BJ (cell line): Measurements from ENCODE around the gene ZNF593. TPM values are rescaled to one million over a fixed set of nuclear protein-coding genes. Genes with fewer than 3 reads are reported as not detected.
A peak's percentile ranks its signal among the peaks of the same experiment; 100 is the strongest.

Source experiments
- CTCF ChIA-PET: fragments of 350-600 bp; formaldehyde crosslinking; extraction: SDS; loops from one replicate; lab custom pipeline; 2021; ENCODE audit warnings: antibody characterized with exemption, inconsistent platforms; lab: Yijun Ruan, JAX
- POLR2A ChIA-PET: fragments of 300-600 bp; sonication (Branson Sonifier 250); formaldehyde crosslinking; extraction: SDS; loops from one replicate; lab custom pipeline; 2021; ENCODE audit warnings: antibody characterized with exemption; lab: Charles Lee
- DNase-seq: peaks from one replicate; pipeline ENCODE4 v3.0.0-alpha.2; 2011; ENCODE audit warnings: low read depth
- H3K27me3 ChIP-seq: 2 replicates; pipeline ENCODE4 v1.6.0; 2011; ENCODE audit warnings: low read length; ENCODE audit not compliant: control insufficient read depth, insufficient read depth
- H3K36me3 ChIP-seq: 2 replicates; pipeline ENCODE4 v1.5.1; 2011; ENCODE audit warnings: low read length; ENCODE audit not compliant: control insufficient read depth, insufficient read depth
- H3K4me3 ChIP-seq: 2 replicates; pipeline ENCODE4 v1.5.1; 2011; ENCODE audit warnings: low read depth, mild to moderate bottlenecking, control low read depth, low read length
- polyA minus RNA-seq: library from RNA; depleted of rRNA, polyadenylated mRNA; stranded (reverse); fragments of >200 nt; gene quantifications from 2 replicates; pipeline ENCODE4 v1.2.3, GENCODE V29; 2011; rRNA and poly(A)+ RNA removed
- polyA plus RNA-seq: library from polyadenylated mRNA; depleted of rRNA; stranded (reverse); fragments of >200 nt; gene quantifications from 2 replicates; pipeline ENCODE4 v1.2.3, GENCODE V29; 2011; rRNA removed
- TF ChIP-seq, protein P1 (sequence below): IDR thresholded peaks from 2 replicates; pipeline ENCODE4 v1.5.1; 2011; ENCODE audit warnings: low read depth, mild to moderate bottlenecking, control low read depth, inconsistent platforms, low read length, moderate library complexity; ENCODE audit not compliant: insufficient read depth

The ZNF593 gene
- polyA plus RNA-seq (26.3 and 30.2 TPM in 2 replicates), polyA minus RNA-seq (6.9 and 12.2 TPM in 2 replicates)

DNA sequence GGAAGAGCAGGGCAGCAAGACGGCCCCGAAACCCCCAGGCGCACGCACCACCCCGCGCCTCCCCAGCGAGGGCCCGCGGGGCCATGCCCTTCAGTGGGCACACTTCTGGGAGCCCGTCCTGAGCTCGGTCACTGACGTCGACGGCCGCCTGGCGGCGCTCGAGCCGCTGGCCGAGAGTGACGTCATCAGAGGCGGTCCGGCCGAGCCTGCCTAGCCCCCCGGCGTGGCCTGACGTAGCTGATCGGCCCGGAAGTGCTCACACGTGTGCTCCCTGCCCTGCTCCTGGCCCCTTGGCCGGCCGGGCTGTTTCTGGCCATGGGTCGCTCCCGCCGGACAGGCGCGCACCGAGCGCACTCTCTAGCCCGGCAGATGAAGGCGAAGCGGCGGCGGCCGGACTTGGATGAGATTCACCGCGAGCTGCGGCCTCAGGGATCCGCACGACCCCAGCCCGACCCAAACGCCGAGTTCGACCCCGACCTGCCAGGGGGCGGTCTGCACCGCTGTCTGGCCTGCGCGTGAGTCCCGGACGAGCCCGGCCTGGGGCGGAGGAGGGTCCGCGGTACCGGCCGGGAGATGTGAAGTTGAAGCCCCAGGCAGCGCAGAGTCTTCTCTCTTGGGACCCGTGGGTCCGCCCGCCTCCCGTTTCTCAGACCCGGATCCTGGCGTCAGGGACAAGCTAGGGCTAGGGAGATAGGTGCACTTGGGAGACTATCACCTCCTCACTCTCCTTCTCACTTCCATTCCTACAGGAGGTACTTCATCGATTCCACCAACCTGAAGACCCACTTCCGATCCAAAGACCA, at the start of gene ZNF593:
Gene ZNF593, plus strand, starts transcription at position 240 of the 803 bp plus-strand sequence. Its CDS starts 76 bp downstream, at position 316.
- Histone ChIP-seq H3K4me3 (peak within 1 kb of the TSS; percentile 58), H3K36me3 (no peaks in the 10 kb centered on the region; the same call in 1 of the 2 replicates), H3K27me3 (no peaks in the 10 kb centered on the region; the same call in 1 of the 2 replicates)
- CTCF ChIA-PET: interaction anchor here (0.6 to 4.8 kb wide), 44 partner anchors 9 to 698 kb away, joined by 3 to 25 read pairs (median 4); partner anchors contain the start of genes CD52, CEP85, CRYBG2 and PDIK1L
- TF ChIP-seq, protein P1, sequence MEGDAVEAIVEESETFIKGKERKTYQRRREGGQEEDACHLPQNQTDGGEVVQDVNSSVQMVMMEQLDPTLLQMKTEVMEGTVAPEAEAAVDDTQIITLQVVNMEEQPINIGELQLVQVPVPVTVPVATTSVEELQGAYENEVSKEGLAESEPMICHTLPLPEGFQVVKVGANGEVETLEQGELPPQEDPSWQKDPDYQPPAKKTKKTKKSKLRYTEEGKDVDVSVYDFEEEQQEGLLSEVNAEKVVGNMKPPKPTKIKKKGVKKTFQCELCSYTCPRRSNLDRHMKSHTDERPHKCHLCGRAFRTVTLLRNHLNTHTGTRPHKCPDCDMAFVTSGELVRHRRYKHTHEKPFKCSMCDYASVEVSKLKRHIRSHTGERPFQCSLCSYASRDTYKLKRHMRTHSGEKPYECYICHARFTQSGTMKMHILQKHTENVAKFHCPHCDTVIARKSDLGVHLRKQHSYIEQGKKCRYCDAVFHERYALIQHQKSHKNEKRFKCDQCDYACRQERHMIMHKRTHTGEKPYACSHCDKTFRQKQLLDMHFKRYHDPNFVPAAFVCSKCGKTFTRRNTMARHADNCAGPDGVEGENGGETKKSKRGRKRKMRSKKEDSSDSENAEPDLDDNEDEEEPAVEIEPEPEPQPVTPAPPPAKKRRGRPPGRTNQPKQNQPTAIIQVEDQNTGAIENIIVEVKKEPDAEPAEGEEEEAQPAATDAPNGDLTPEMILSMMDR: peak; percentile 93
- POLR2A ChIA-PET: no interaction called here
- DNase-seq: peak; percentile 28

DNA sequence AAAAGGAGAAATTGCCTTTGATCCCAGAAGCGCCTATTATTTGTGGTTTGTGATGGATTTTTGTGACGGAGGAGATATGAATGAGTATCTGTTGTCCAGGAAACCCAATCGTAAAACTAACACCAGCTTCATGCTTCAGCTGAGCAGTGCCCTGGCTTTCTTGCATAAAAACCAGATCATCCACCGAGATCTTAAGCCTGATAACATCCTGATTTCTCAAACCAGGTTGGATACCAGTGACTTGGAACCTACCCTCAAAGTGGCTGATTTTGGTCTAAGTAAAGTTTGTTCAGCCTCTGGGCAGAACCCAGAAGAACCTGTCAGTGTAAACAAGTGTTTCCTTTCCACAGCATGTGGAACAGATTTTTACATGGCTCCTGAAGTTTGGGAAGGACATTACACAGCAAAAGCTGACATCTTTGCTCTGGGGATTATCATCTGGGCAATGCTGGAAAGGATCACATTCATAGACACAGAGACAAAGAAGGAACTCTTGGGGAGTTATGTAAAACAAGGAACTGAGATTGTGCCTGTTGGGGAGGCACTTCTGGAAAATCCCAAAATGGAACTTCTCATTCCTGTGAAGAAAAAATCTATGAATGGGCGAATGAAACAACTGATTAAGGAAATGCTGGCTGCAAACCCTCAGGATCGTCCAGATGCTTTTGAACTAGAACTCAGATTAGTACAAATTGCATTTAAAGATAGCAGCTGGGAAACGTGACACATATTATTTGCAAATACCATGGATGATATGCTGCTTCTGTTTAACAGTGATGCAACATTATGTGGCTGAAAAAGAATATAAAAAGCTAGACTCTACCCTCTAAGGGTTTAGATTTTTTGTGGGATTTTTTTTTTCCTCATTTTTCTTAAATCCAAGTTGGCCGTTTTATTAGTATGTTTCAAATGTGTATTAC, 47.6 kb upstream of the ZNF593 start:
- H3K36me3 ChIP-seq: no peaks in the 10 kb centered on the region
- TF ChIP-seq, protein P1: no peak
- ChIA-PET POLR2A (no interaction called here), CTCF (interaction anchor here (0.7 to 4.1 kb wide), 10 partner anchors 10 to 138 kb away, joined by 3 to 24 read pairs (median 4); partner anchors contain the start of gene ZNF593)
- no peak for DNase-seq
- H3K4me3 ChIP-seq: no peak overlapping the region
- no peaks in the 10 kb centered on the region for H3K27me3 ChIP-seq

DNA sequence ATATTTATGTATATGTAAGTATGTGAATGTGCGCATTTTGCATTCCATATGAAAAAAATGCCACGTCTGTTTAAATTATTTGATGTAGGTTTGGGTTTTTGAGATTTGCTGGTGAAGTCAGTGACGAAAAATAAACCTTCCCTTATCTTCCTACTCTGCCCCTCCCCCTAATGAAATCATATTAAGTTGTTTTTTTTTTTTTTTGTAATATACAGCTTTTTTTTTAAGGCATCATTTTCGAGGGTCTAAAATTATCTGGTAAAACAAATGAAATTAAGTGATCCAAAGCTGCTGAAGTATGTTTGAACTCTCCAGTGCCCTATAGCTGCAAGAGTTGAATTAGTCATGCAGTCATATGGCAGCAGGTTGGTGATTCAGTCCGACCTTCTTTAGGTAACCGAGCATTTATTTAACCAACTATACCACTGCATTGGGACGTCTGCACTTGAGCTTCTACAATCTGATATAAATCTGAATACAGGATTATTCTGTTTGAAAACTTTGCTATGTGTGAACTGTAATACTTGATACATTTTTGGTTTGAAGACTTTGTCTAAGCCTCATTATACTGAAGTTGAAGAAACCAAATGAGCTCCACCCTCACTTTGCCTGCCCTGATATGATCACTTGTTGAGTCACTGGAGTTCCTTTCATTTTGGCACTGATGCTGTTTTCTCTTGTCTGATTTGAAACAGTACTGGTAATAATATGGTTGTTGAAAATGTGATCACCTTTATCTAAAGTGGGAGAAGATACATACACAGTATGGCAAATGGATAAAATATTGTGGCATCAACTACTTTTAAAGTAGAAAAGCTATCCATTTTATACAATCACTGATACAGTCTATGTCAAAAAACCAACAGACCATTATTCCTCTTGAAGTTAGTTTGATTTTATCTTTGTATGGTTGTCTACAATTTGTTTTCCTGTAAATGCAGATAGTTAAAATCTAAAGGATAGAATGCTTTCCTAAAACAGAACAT, 46.4 kb upstream of the ZNF593 start:
- DNase-seq: no peak
- POLR2A ChIA-PET: no interaction called here
- H3K36me3 ChIP-seq: no peaks in the 10 kb centered on the region
- no peak overlapping the region for H3K4me3 ChIP-seq
- CTCF ChIA-PET: interaction anchor here (0.6 to 4.1 kb wide), 6 partner anchors 8 to 46 kb away, joined by 3 to 24 read pairs (median 4); partner anchors contain the start of gene ZNF593
- no peaks in the 10 kb centered on the region for H3K27me3 ChIP-seq
- TF ChIP-seq, protein P1: no peak

DNA sequence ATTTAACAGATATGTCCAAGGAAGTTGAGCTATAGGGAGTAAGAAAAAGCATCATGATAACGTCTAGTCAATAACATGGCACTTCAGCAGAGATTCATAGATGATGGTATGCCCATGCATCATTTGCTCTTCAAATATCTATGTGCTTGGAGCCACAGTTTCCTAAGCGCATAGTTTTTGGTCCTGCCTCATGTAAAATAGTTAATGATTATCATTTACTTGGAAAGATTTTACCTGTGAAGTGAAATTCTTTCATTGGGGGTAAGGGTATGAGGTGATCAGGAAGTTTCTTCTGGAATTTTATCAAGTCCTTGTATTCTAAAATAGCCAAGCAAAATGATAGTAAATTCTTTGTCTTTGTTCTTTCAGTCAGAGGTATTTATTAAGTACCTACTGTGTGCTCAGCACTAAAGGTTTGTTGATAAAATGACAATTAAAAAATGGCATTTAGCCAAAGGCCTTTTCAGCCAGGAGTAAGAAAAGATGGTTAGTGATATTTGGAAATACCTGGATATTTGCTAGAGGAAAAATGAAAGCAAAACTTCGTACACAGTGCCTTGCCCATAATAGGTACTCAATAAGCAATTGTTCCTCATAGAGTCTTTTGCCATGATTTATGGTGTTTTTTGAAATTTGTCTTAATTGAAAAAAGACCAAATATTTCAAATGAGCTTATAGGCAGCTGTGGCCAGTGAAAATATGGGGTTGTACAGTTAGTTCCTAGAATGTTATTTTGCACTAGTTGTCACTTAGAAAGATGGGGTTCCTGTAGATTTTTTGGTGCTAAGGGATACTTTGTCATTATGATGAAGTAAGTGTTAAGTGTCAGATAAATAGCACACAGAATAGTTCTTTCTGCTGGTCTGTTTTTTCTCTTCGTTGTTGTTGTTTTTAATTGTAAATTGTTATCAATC, 45.0 kb upstream of the ZNF593 start:
- TF ChIP-seq, protein P1: no peak
- H3K27me3 ChIP-seq: 0 out of 2 replicates have a peak, but pooled peaks cover 2% of the 10 kb centered on the region
- ChIA-PET POLR2A (no interaction called here), CTCF (interaction anchor here (0.7 to 6.8 kb wide), 5 partner anchors 10 to 143 kb away, joined by 3 to 76 read pairs (median 4); no protein-coding TSS in a partner anchor)
- no peak for DNase-seq
- H3K36me3 ChIP-seq: no peaks in the 10 kb centered on the region
- no peak overlapping the region for H3K4me3 ChIP-seq
